Neural cell (in vitro differentiated cells): ENCODE results near the gene SYCE3. TPM values are rescaled to one million over a fixed set of nuclear protein-coding genes. Genes with fewer than 3 reads are reported as not detected.

Source experiments
- H2AFZ ChIP-seq: fragments of 200-600, 300-800 bp; sonication (generic), shearing (Covaris generic); 2 replicates; pipeline ENCODE4 v1.6.0; 2014; ENCODE audit warnings: low read depth, mild to moderate bottlenecking, antibody characterized with exemption, low read length, moderate library complexity
- H3F3A ChIP-seq: fragments of 200-600 bp; shearing (Covaris generic); 2 replicates; pipeline ENCODE4 v1.6.1; 2016; ENCODE audit warnings: mild to moderate bottlenecking, moderate library complexity, mixed read lengths, antibody characterized with exemption, low read length; ENCODE audit not compliant: insufficient read depth, poor library complexity, severe bottlenecking
- H3K27ac ChIP-seq: fragments of 200-600, 300-800 bp; sonication (generic), shearing (Covaris generic); 2 replicates; pipeline ENCODE4 v1.5.1; 2014; ENCODE audit warnings: mild to moderate bottlenecking, low read length, moderate library complexity
- H3K27me3 ChIP-seq: fragments of 300-800, 200-600 bp; sonication (generic), shearing (Covaris generic); 2 replicates; pipeline ENCODE4 v1.6.0; 2014; ENCODE audit warnings: mild to moderate bottlenecking, low read depth, low read length, moderate library complexity; ENCODE audit not compliant: insufficient read depth
- H3K36me3 ChIP-seq: fragments of 300-800, 200-600 bp; sonication (generic), shearing (Covaris generic); 2 replicates; pipeline ENCODE4 v1.5.1; 2014; ENCODE audit warnings: mild to moderate bottlenecking, antibody characterized with exemption, low read length, moderate library complexity; ENCODE audit not compliant: insufficient read depth
- H3K4me2 ChIP-seq: fragments of 300-800, 200-600 bp; sonication (generic), shearing (Covaris generic); 2 replicates; pipeline ENCODE4 v1.6.0; 2014; ENCODE audit warnings: mild to moderate bottlenecking, low read length
- H3K4me3 ChIP-seq: fragments of 300-800, 200-600 bp; sonication (generic), shearing (Covaris generic); 2 replicates; pipeline ENCODE4 v1.5.1; 2014; ENCODE audit warnings: mild to moderate bottlenecking, low read length, moderate library complexity
- H3K79me2 ChIP-seq: fragments of 200-600 bp; shearing (Covaris generic); replicated peaks from 2 replicates; pipeline ENCODE4 v1.6.0; 2014; ENCODE audit warnings: mild to moderate bottlenecking, low read length, moderate library complexity; ENCODE audit not compliant: insufficient read depth
- H3K9ac ChIP-seq: fragments of 300-800, 200-600 bp; sonication (generic), shearing (Covaris generic); 2 replicates; pipeline ENCODE4 v1.6.1; 2016; ENCODE audit warnings: mild to moderate bottlenecking, low read length, mixed read lengths
- H3K9me2 ChIP-seq: fragments of 200-600 bp; shearing (Covaris generic); 2 replicates; pipeline ENCODE4 v1.6.1; 2016; ENCODE audit warnings: mild to moderate bottlenecking, low read length, mixed read lengths; ENCODE audit not compliant: insufficient read depth
- H3K9me3 ChIP-seq: fragments of 200-600, 300-800 bp; sonication (generic), shearing (Covaris generic); 2 replicates; pipeline ENCODE4 v1.6.1; 2016; ENCODE audit warnings: mild to moderate bottlenecking, mixed run types, low read length, moderate library complexity, mixed read lengths
- H4K20me1 ChIP-seq: fragments of 200-600 bp; shearing (Covaris generic); 2 replicates; pipeline ENCODE4 v1.6.1; 2016; ENCODE audit warnings: mild to moderate bottlenecking, mixed run types; ENCODE audit not compliant: insufficient read depth
- EP300 ChIP-seq: fragments of 450-650 bp; conservative IDR thresholded peaks from 2 replicates; pipeline ENCODE4 v1.6.1; 2014; ENCODE audit warnings: antibody characterized with exemption, mild to moderate bottlenecking, moderate library complexity; ENCODE audit not compliant: poor library complexity, severe bottlenecking
- EZH2 ChIP-seq: fragments of 200-600, 300-800 bp; shearing (Covaris generic), sonication (generic); IDR thresholded peaks from 2 replicates; pipeline ENCODE4 v1.6.1; 2014; ENCODE audit warnings: antibody characterized with exemption, low read length, borderline replicate concordance, mild to moderate bottlenecking; ENCODE audit not compliant: insufficient read depth, poor library complexity, severe bottlenecking
- MXI1 ChIP-seq: fragments of 450-650 bp; conservative IDR thresholded peaks from 2 replicates; pipeline ENCODE4 v1.6.1; 2014; ENCODE audit warnings: antibody characterized with exemption, mild to moderate bottlenecking; ENCODE audit not compliant: poor library complexity, severe bottlenecking
- POLR2AphosphoS5 ChIP-seq: IDR thresholded peaks from 2 replicates; pipeline ENCODE4 v1.6.1; 2012
- RAD21 ChIP-seq: fragments of 450-650 bp; conservative IDR thresholded peaks from 2 replicates; pipeline ENCODE4 v1.6.1; 2014; ENCODE audit warnings: antibody characterized with exemption, mild to moderate bottlenecking, moderate library complexity
- SMC3 ChIP-seq: fragments of 450-650 bp; conservative IDR thresholded peaks from 2 replicates; pipeline ENCODE4 v1.6.1; 2014; ENCODE audit warnings: antibody characterized with exemption, mild to moderate bottlenecking, moderate library complexity; ENCODE audit not compliant: poor library complexity
- TAF1 ChIP-seq: IDR thresholded peaks from 2 replicates; pipeline ENCODE4 v1.6.1; 2012; ENCODE audit warnings: low read depth
- polyA plus RNA-seq: library from polyadenylated mRNA; depleted of rRNA; stranded (reverse); fragments of >200 nt; gene quantifications from 2 replicates; pipeline ENCODE4 v1.2.3, GENCODE V29; 2014
- TF ChIP-seq, protein P1 (sequence below): fragments of 450-650 bp; IDR thresholded peaks from 2 replicates; pipeline ENCODE4 v1.5.1; 2014; ENCODE audit warnings: antibody characterized with exemption, mild to moderate bottlenecking, moderate library complexity; ENCODE audit not compliant: poor library complexity, severe bottlenecking
- TF ChIP-seq, protein P2 (sequence below): IDR thresholded peaks from 2 replicates; pipeline ENCODE4 v1.6.1; 2012; ENCODE audit warnings: borderline replicate concordance

Gene SYCE3
- polyA plus RNA-seq, 1 donor from 2014 or later: not detected

DNA sequence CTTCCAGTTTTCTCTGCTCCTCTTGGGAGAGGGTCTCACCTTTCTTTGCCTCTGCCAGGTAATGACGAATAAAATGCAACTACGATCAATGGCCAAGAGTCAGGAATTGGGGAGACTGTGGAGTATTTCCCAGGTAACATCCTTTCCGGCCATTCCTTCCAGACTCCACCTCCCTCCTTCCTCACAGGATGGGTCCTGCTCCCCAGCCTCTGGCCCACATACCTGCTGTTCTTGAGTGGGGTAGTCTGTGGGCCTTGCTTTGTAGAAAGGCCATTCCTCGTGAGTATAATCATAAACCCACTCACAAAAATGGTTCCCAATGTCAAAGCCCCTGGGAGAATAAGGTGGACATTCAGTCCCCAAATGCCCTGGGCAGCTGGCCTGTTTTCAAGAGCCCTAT lies 17.0 kb upstream of the SYCE3 start:
- H3K27ac ChIP-seq: no peak overlapping the region
- no peak overlapping the region for H2AFZ ChIP-seq
- no peaks in the 10 kb centered on the region for H3K9me3 ChIP-seq
- H4K20me1 ChIP-seq: no peaks in the 10 kb centered on the region
- H3K27me3 ChIP-seq: no peaks in the 10 kb centered on the region
- H3K9me2 ChIP-seq: no peaks in the 10 kb centered on the region
- no peak overlapping the region for H3K9ac ChIP-seq
- no peaks in the 10 kb centered on the region for H3F3A ChIP-seq
- no peak overlapping the region for H3K4me3 ChIP-seq
- H3K36me3 ChIP-seq: no peaks in the 10 kb centered on the region
- TF ChIP-seq EP300: no peak
- TF ChIP-seq SMC3: no peak
- no peak for TF ChIP-seq EZH2
- TF ChIP-seq RAD21: no peak
- TF ChIP-seq, protein P1, sequence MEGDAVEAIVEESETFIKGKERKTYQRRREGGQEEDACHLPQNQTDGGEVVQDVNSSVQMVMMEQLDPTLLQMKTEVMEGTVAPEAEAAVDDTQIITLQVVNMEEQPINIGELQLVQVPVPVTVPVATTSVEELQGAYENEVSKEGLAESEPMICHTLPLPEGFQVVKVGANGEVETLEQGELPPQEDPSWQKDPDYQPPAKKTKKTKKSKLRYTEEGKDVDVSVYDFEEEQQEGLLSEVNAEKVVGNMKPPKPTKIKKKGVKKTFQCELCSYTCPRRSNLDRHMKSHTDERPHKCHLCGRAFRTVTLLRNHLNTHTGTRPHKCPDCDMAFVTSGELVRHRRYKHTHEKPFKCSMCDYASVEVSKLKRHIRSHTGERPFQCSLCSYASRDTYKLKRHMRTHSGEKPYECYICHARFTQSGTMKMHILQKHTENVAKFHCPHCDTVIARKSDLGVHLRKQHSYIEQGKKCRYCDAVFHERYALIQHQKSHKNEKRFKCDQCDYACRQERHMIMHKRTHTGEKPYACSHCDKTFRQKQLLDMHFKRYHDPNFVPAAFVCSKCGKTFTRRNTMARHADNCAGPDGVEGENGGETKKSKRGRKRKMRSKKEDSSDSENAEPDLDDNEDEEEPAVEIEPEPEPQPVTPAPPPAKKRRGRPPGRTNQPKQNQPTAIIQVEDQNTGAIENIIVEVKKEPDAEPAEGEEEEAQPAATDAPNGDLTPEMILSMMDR: no peak
- no peak for TF ChIP-seq TAF1
- TF ChIP-seq MXI1: no peak
- TF ChIP-seq, protein P2, sequence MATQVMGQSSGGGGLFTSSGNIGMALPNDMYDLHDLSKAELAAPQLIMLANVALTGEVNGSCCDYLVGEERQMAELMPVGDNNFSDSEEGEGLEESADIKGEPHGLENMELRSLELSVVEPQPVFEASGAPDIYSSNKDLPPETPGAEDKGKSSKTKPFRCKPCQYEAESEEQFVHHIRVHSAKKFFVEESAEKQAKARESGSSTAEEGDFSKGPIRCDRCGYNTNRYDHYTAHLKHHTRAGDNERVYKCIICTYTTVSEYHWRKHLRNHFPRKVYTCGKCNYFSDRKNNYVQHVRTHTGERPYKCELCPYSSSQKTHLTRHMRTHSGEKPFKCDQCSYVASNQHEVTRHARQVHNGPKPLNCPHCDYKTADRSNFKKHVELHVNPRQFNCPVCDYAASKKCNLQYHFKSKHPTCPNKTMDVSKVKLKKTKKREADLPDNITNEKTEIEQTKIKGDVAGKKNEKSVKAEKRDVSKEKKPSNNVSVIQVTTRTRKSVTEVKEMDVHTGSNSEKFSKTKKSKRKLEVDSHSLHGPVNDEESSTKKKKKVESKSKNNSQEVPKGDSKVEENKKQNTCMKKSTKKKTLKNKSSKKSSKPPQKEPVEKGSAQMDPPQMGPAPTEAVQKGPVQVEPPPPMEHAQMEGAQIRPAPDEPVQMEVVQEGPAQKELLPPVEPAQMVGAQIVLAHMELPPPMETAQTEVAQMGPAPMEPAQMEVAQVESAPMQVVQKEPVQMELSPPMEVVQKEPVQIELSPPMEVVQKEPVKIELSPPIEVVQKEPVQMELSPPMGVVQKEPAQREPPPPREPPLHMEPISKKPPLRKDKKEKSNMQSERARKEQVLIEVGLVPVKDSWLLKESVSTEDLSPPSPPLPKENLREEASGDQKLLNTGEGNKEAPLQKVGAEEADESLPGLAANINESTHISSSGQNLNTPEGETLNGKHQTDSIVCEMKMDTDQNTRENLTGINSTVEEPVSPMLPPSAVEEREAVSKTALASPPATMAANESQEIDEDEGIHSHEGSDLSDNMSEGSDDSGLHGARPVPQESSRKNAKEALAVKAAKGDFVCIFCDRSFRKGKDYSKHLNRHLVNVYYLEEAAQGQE: no peak
- TF ChIP-seq POLR2AphosphoS5: no peak
- no peak overlapping the region for H3K4me2 ChIP-seq
- peaks cover 9% of the 10 kb centered on the region for H3K79me2 ChIP-seq

DNA sequence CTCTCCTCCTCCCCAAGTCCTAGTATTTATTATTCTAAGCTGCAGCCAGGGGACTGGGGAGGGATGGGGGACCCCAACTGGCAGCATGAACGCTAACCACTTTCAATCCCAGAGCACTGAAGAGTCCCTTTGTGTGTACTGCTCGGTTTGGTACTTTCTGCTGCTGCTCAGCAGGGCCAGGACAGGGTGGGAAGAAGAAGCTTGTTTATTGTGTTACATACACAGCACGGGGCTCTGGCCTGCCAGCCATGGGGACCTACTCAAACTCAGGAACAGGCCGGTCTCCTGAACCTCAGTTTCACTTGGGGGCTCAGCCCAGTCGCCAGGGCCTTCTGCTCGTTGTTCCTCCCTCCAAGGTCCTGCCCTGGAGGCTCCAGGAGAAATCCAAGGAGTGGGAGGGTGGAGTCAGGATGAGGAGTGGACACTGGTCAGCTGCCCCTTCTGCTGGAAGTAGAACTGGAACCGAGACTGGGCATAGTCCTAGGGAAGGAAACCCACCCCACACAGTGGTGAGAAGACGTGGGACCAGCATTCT lies 16.1 kb upstream of the SYCE3 start:
- no peaks in the 10 kb centered on the region for H4K20me1 ChIP-seq
- no peaks in the 10 kb centered on the region for H3K9me3 ChIP-seq
- no peak for TF ChIP-seq RAD21
- no peak for TF ChIP-seq EZH2
- TF ChIP-seq, protein P1: no peak
- TF ChIP-seq MXI1: no peak
- TF ChIP-seq TAF1: no peak
- TF ChIP-seq, protein P2: no peak
- no peak for TF ChIP-seq POLR2AphosphoS5
- TF ChIP-seq SMC3: no peak
- TF ChIP-seq EP300: no peak
- H3K27ac ChIP-seq: no peak overlapping the region
- H3F3A ChIP-seq: no peaks in the 10 kb centered on the region
- H3K4me3 ChIP-seq: no peak overlapping the region
- H3K27me3 ChIP-seq: no peaks in the 10 kb centered on the region
- H3K4me2 ChIP-seq: no peak overlapping the region
- H3K9me2 ChIP-seq: no peaks in the 10 kb centered on the region
- H3K9ac ChIP-seq: no peak overlapping the region
- no peaks in the 10 kb centered on the region for H3K36me3 ChIP-seq
- H3K79me2 ChIP-seq: peaks cover 9% of the 10 kb centered on the region
- H2AFZ ChIP-seq: no peak overlapping the region
